PC-3 (cell line): ENCODE results near the gene SAMD4A. TPM values are rescaled to one million over a fixed set of nuclear protein-coding genes. Genes with fewer than 3 reads are reported as not detected.

Source experiments
- ATAC-seq: fragments of 200-7000 bp; cut with Tn5 transposase; 2 replicates; pipeline ENCODE4 v1.9.1; 2020; ENCODE audit warnings: mild to moderate bottlenecking, moderate library complexity
- BruUV-seq: library from RNA; stranded (reverse); fragments of 400-500 nt; replicated peaks from 2 replicates; lab custom pipeline; 2021; lab: Mats Ljungman, UMichigan
- CTCF ChIA-PET: fragments of 300-600 bp; sonication (Branson Sonifier 250); formaldehyde crosslinking; loops from one replicate; lab custom pipeline; 2022; ENCODE audit warnings: antibody characterized with exemption; lab: Charles Lee
- POLR2A ChIA-PET: fragments of 300-600 bp; sonication (Branson Sonifier 250); formaldehyde crosslinking; loops from one replicate; lab custom pipeline; 2022; ENCODE audit warnings: antibody characterized with exemption; ENCODE audit not compliant: unreplicated experiment; lab: Charles Lee
- DNase-seq: peaks from one replicate; pipeline ENCODE4 v3.0.0-alpha.2; 2015
- H2AFZ ChIP-seq: fragments of 300-600 bp; sonication (generic); 2 replicates; pipeline ENCODE4 v1.6.0; 2016; ENCODE audit warnings: antibody characterized with exemption, low read length
- H3F3A ChIP-seq: fragments of 300-600 bp; sonication (generic); one replicate; pipeline ENCODE4 v1.6.0; 2017; ENCODE audit warnings: antibody characterized with exemption, low read length, control low read depth, mild to moderate bottlenecking; ENCODE audit not compliant: unreplicated experiment
- H3K27ac ChIP-seq: fragments of 300-600 bp; sonication (generic); 2 replicates; pipeline ENCODE4 v1.5.1; 2016; ENCODE audit warnings: mild to moderate bottlenecking, low read length
- H3K27me3 ChIP-seq: fragments of 300-600 bp; sonication (generic); 2 replicates; pipeline ENCODE4 v1.6.1; 2016; ENCODE audit warnings: low read length, mixed read lengths
- H3K36me3 ChIP-seq: fragments of 300-600 bp; sonication (generic); 2 replicates; pipeline ENCODE4 v1.6.1; 2016; ENCODE audit warnings: low read depth, mixed run types, low read length, mixed read lengths
- H3K4me1 ChIP-seq: fragments of 300-600 bp; sonication (generic); 2 replicates; pipeline ENCODE4 v1.5.1; 2016; ENCODE audit warnings: low read length; ENCODE audit not compliant: insufficient read depth
- H3K4me2 ChIP-seq: fragments of 300-600 bp; sonication (generic); 2 replicates; pipeline ENCODE4 v1.6.0; 2016; ENCODE audit warnings: low read length
- H3K4me3 ChIP-seq: fragments of 300-600 bp; sonication (generic); 2 replicates; pipeline ENCODE4 v1.5.1; 2016; ENCODE audit warnings: mild to moderate bottlenecking, low read length, mixed read lengths
- H3K79me2 ChIP-seq: fragments of 300-600 bp; sonication (generic); 2 replicates; pipeline ENCODE4 v1.6.1; 2017; ENCODE audit warnings: low read length, mixed read lengths
- H3K9ac ChIP-seq: fragments of 300-600 bp; sonication (generic); 2 replicates; pipeline ENCODE4 v1.6.0; 2016; ENCODE audit warnings: mild to moderate bottlenecking, low read length
- H3K9me2 ChIP-seq: fragments of 300-600 bp; sonication (generic); replicated peaks from 2 replicates; pipeline ENCODE4 v1.6.1; 2016; ENCODE audit warnings: mixed run types, low read length, mixed read lengths
- H3K9me3 ChIP-seq: fragments of 300-600 bp; sonication (generic); 2 replicates; pipeline ENCODE4 v1.6.1; 2016; ENCODE audit warnings: low read length, mixed read lengths
- H4K20me1 ChIP-seq: fragments of 300-600 bp; sonication (generic); 2 replicates; pipeline ENCODE4 v1.6.1; 2016; ENCODE audit warnings: low read length, mixed read lengths
- EZH2 ChIP-seq: fragments of 300-600 bp; sonication (generic); IDR thresholded peaks from one replicate; pipeline ENCODE4 v1.6.1; 2017; ENCODE audit warnings: antibody characterized with exemption, mild to moderate bottlenecking, low read length; ENCODE audit not compliant: unreplicated experiment
- EZH2phosphoT487 ChIP-seq: fragments of 300-600 bp; sonication (generic); IDR thresholded peaks from 2 replicates; pipeline ENCODE4 v1.6.1; 2018; ENCODE audit warnings: mild to moderate bottlenecking, antibody characterized with exemption, low read length, borderline replicate concordance
- intact Hi-C: fragments of 100-400 bp; cut with micrococcal nuclease; formaldehyde crosslinking; loops from 2 replicates; pipeline ENCODE4 v1.9.0; 2023
- total RNA-seq: library from RNA; depleted of rRNA; stranded (reverse); fragments of >200 nt; gene quantifications from 2 replicates; pipeline ENCODE4 v1.2.3, GENCODE V29; 2014
- TF ChIP-seq, protein P1 (sequence below): fragments of 300-600 bp; sonication (generic); conservative IDR thresholded peaks from 2 replicates; pipeline ENCODE4 v1.5.1; 2017; ENCODE audit warnings: antibody characterized with exemption, low read depth, mild to moderate bottlenecking, low read length

Gene SAMD4A
- total RNA-seq, 1 experiment from 2014 or later: 42.9 TPM

DNA sequence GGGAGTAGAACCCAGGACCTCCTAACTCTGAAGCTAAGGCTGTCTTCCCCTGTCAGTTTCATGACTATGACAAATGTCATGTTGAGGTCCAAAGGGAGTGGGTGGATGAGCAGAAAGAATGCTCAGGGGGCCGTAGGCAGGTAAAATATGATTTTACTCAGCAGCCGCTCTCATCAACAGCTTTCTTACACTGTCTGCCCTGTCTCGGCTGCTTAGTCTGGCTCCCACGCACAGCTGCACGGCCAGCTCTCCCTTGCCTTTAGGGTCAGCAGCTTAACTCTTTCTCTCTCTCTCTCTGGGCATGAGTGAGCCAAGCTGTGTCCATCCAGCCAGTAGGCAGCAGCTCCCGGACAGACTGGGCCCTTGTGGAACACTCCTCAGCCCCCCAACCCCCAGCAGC lies 240.5 kb downstream of the SAMD4A start:
- no TSS peak for BruUV-seq
- Histone ChIP-seq H3F3A (no peaks in the 10 kb centered on the region), H3K27me3 (no peaks in the 10 kb centered on the region), H3K4me3 (no peak overlapping the region), H4K20me1 (no peaks in the 10 kb centered on the region), H3K9ac (no peak overlapping the region), H3K27ac (no peak overlapping the region), H3K9me2 (no peaks in the 10 kb centered on the region), H3K4me1 (peaks cover 5% of the 10 kb centered on the region), H2AFZ (no peak overlapping the region), H3K79me2 (no peaks in the 10 kb centered on the region), H3K36me3 (no peaks in the 10 kb centered on the region), H3K4me2 (no peak overlapping the region), H3K9me3 (no peaks in the 10 kb centered on the region)
- no peak for TF ChIP-seq EZH2phosphoT487
- TF ChIP-seq EZH2: no peak
- TF ChIP-seq, protein P1, sequence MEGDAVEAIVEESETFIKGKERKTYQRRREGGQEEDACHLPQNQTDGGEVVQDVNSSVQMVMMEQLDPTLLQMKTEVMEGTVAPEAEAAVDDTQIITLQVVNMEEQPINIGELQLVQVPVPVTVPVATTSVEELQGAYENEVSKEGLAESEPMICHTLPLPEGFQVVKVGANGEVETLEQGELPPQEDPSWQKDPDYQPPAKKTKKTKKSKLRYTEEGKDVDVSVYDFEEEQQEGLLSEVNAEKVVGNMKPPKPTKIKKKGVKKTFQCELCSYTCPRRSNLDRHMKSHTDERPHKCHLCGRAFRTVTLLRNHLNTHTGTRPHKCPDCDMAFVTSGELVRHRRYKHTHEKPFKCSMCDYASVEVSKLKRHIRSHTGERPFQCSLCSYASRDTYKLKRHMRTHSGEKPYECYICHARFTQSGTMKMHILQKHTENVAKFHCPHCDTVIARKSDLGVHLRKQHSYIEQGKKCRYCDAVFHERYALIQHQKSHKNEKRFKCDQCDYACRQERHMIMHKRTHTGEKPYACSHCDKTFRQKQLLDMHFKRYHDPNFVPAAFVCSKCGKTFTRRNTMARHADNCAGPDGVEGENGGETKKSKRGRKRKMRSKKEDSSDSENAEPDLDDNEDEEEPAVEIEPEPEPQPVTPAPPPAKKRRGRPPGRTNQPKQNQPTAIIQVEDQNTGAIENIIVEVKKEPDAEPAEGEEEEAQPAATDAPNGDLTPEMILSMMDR: no peak
- DNase-seq (no peak), ATAC-seq (no peak)
- intact Hi-C loops: loop anchor here (5.0 kb wide), 1 partner anchor 70 kb away; no protein-coding TSS in a partner anchor
- ChIA-PET CTCF (interaction anchor here (0.8 kb wide), 1 partner anchor 70 kb away, joined by 3 read pairs; no protein-coding TSS in a partner anchor), POLR2A (interaction anchor here (0.6 kb wide), 1 partner anchor 278 kb away, joined by 5 read pairs; no protein-coding TSS in a partner anchor)

DNA sequence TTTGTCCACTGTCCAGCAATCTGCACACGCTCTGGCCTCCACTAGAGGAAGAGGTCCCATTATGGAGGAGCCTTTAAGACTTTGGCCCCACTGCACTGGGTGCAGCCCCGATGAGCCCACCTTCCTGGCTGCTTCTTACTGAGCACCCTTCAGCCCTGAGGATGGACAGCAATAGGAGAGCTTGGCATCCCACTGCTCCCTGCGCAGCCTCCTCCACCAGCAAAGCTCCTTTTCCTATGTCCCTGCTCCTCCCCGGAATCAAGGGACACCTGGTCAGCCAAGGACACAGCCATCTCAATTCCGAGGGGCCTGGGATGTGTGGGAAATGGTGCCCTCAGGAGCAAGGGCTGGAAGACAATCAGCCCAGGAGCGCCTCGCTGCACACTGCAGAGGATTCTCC lies 241.0 kb downstream of the SAMD4A start:
- Histone ChIP-seq H3F3A (no peaks in the 10 kb centered on the region), H3K4me3 (no peak overlapping the region), H3K36me3 (no peaks in the 10 kb centered on the region), H3K9me3 (no peaks in the 10 kb centered on the region), H3K27me3 (no peaks in the 10 kb centered on the region), H3K4me2 (no peak overlapping the region), H3K9ac (no peak overlapping the region), H4K20me1 (no peaks in the 10 kb centered on the region), H3K4me1 (peaks cover 5% of the 10 kb centered on the region), H3K27ac (no peak overlapping the region), H3K9me2 (no peaks in the 10 kb centered on the region), H3K79me2 (no peaks in the 10 kb centered on the region), H2AFZ (no peak overlapping the region)
- POLR2A ChIA-PET: interaction anchor here (0.6 kb wide), 1 partner anchor 278 kb away, joined by 5 read pairs; no protein-coding TSS in a partner anchor
- DNase-seq (no peak), ATAC-seq (no peak)
- intact Hi-C loops: loop anchor here (5.0 kb wide), 1 partner anchor 69 kb away; no protein-coding TSS in a partner anchor
- CTCF ChIA-PET: interaction anchor here (0.5 to 0.8 kb wide), 3 partner anchors 70 to 362 kb away, joined by 3 to 4 read pairs (median 3); no protein-coding TSS in a partner anchor
- TF ChIP-seq, protein P1: no peak
- TF ChIP-seq EZH2phosphoT487 (no peak), EZH2 (no peak)
- no TSS peak for BruUV-seq
